Superior temporal gyrus (tissue), 1 donor: Measurements from ENCODE around the gene ALDH4A1.
"Not testable (repeated sequence)": the region's sequence is repeated elsewhere in the genome, so short reads cannot be mapped to it uniquely, and the experiment has no call there.

Experiments used
- DNase-seq: peaks from one replicate; pipeline ENCODE4 v3.0.0-alpha.2; 2016; ENCODE audit errors: extremely low spot score

Gene ALDH4A1

GRCh38 chr1:18878538-18879214 lies 23.7 kb downstream of the ALDH4A1 start:
- DNase-seq, result no peak

DNA sequence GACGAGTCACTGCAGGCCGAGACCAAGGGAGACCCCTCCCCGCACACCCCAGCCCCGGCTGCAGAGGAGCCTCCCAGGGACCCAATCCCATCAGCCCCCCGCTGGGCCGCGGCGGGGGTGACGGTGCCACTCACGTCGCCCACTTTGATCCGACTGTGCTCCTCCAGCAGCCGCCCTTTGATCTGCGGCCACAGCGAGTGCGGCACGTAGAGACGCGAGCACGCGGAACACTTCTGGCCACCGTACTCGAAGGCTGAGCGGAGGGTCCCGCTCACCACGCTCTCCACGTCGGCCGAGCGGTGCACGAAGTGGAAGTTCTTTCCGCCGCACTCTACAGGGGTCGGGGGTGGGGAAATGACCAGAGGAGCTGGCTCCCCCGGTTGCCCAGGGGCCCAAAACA lies 25.1 kb downstream of the ALDH4A1 start:
- DNase-seq, result no peak

DNA sequence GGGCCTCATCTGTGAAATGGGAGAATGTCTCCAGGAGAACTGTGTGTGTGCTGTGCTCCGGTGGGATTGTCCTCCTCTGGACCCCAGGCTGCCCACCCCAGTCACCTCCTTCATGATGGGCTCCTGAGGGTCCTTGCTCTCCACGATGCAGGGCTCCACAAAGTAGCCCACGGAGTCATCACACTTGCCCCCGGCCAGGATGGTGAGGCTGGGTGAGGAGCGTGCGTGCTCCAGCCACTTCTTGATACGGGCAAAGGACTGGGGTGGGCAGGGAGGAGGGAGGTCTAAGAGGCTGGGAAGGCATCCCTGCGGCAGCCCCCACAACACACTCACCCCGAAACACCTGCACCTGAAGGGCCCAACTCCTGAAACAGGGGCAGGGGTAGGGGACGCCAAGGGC lies 26.1 kb downstream of the ALDH4A1 start:
- no peak for DNase-seq

DNA sequence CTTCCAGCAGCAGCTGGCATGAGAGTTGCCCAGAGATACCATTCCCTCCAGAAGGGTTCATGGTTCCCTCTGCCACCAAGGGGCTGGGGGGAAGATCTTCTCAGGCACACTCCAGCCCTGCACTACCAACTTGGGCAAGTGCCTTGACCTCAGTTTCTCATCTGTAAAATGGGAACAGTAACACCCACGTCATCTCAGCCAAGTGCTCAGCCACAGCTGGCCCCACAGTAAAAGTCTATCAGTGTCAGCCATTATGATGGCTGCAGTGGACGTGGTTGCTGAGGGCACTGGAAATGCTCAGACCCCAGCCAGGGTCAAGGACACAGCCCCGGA lies 26.6 kb downstream of the ALDH4A1 start:
- no peak for DNase-seq

DNA sequence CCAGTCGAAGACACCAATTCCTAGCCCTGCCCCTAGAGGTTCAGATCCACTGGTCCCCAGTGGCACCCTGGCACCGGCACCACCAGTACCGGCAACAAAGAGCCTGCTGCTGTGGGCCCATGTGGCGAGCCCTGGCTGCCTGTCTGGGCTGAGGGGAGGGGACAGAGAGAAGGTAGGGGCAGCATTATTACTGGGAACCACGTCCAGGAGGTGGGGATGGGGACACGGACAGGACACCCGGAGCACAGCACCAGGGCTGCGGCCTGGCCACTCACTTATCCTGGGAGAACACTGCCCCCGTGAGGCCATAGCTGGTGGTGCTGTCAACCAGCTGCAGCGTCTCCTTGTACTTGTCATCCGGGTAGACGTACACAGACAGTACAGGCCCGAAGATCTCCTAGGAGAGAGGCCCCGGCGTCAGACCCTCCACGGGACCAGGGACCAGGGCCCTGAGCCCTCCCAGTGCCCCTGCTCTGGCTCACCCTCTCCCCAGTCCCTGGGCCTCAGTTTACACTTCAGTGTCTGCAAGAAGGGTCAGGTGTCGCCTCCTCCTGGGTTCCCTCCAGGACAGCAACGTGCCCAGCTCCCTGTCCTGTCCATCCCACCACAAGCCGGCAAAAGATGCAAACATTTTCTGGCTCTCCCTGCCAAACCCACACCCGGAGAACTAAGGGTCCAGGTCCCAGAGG lies 27.1 kb downstream of the ALDH4A1 start:
- DNase-seq, result peak; percentile 89

DNA sequence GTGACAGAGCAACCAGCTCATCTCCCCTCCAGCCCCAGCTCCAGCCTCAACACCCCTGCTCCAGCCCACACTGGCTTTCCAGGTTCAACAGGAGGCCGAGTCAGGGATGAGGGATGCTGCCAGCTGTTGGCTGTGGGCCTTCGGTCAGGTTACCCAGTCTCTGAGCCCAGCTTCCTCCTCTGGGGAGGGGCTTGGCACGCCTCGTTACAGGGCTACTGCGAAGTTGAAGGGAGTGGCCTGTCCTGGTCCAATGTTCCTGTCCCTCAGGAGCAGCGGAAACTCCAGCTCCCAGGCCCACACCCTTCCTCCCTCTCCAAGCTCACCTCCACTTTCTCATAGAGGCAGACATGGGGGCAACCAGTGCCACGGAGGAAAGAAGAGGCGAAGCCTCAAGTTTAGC lies 27.8 kb downstream of the ALDH4A1 start:
- no peak for DNase-seq

GRCh38 chr1:18874036-18874435 lies 28.3 kb downstream of the ALDH4A1 start:
- no peak for DNase-seq

DNA sequence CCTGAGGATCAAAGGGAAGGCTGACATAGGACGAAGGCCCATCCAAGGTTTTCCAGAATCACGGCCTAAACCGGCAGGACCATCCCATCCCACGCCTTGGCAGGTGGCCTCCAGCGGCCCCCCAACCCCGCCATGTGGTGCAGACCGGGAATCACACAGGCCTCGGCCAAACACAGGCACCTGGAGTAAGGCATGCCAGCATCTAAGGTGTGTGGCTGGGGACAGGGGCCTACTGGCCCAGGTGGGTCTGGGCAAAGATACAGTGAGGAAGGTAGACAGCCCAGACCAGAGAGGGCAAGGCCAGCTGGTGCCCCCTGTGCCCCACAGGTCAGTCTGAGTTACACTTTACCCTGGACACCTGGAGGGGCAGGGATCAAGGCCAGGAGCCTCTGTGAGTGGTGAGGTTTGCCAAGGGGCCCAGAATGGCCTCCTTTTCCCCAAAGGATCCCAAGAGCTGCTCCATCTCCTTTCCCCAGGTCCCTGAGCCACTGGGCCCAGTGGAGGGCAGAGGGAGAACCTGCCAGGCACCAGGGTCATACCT lies 30.2 kb downstream of the ALDH4A1 start:
- no peak for DNase-seq

DNA sequence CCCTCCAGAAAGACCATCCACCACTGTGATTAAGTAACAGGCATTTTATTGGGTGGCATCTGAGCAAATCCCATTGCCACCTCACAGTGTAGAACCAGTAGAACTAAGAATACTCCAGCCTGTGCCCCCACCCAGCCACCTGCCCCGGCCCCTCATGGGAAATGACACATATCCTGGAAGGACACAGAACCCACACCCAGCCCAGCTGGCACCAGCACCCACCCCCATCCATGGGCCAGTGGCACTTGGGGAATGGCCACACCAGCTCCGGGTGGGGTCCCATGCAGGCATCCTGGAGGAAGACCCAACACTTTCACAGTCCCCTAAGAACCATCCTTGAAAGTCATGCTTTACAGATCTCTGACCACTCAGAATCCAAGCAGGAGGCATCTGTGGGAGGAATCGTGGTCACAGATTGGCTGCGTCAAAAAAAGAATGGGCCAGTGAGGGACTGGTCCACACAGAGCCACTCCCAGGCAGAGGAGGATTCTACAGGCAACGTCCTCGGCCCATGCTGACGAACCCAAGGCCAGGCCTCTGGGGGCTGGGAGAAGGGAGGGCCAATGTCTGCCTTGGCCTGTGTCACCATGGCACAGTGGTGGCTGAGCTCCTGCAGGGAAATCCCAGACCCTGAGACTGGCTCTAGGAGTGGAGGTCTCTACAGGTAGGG lies 30.8 kb downstream of the ALDH4A1 start:
- DNase-seq, result no peak

DNA sequence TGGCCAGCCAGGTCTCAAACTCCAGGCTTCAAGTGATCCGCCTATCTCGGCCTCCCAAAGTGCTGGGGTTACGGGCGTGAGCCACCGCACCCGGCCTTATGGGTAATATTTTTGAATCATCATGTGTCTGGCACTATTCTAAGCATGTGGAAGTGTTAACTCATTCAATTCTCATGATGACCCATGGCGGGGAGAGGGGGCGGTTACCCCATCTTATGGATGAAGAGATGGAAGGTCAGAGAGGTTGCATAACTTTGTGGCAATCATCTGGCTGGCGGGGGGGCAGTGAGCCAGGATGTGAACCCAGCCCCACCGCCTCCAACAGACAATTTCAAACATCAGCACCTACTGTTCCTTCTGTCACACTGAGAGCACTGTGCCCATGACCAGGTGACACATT lies 31.4 kb downstream of the ALDH4A1 start:
- DNase-seq, result no peak

GRCh38 chr1:18870595-18870865 lies 31.8 kb downstream of the ALDH4A1 start:
- not testable (repeated sequence) for DNase-seq

DNA sequence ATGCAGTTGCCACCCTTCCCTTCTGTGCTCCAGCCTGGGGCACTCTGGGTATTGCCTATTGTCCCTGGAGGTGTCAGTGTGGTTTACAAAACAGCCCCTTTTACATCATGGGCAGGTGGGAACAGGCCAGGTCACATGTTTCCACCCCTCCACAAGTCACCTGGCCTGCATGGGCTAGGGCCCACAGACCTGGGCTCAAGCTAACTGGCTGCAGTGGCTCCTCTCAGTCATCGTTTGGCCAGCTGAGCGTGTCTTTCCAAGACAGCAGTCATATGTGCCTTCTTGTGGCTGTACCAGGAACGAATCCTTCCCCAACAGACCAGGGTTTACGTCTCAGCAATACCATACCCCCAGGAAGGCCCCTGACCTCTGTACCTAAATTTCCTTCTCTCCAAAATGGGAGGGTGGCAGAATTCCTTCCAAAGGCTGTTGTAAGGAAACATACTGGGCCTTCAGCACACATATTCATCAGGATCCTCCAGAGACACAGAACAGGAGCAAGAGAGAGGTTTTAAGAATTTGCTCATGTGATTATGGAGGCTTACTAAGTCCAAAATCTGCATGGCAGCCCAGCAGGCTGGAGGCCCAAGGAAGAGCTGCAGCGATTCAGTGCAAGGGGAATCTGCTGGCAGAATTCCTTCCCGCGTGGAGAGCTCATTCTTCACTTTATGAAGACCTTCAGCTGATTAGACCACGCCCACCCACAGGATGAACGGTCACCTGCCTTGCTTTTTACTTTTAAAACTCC lies 32.3 kb downstream of the ALDH4A1 start:
- DNase-seq, result no peak

DNA sequence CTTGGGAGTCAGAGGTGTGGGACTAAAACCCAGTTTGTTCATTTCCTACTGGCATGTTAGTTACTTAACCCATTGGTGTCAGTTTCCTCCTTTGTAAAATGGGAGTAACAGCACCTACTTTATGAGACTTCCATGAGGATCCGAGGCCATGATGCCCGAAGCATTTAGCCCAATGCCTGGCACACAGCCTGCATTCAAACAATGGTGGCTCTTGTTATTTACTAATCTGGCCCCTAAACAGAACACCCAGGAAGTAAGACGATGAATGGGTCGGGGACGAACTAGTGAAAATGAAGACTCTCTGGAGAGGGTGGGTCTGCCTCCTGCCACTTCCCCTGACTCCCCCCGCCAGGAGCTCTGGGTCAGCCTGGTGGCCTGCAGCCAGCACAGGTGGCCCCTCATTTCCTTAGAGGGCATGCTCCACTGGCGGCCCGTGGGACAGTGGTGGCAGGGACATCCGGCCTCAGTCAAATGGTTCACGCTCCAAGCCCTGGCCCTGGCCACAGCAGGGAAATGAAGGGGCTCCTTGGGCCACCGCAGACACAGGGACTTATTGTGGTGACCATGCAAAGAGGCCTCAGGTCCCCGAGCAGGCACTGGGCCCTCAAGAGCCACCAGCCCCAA lies 33.4 kb downstream of the ALDH4A1 start:
- peak; percentile 39 for DNase-seq

DNA sequence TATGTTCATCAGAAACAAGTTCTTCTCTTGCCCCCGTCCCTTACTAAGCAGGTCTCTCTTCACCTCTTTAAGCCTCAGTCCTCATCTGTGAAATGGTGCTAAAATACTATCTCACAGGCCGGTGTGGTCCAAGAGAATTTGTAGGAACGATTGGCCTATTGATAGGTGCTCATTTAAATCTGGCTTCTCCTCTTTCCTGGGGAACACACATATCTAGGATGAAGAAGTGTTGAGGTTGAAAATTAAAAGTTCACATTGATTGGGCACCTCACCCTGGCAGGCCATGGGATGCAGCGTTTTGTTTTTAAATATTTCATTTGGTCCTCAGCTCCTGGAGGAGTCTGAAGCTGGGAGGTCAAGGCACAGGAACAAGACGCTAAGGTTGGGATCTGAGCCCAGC lies 34.0 kb downstream of the ALDH4A1 start:
- DNase-seq, result no peak

DNA sequence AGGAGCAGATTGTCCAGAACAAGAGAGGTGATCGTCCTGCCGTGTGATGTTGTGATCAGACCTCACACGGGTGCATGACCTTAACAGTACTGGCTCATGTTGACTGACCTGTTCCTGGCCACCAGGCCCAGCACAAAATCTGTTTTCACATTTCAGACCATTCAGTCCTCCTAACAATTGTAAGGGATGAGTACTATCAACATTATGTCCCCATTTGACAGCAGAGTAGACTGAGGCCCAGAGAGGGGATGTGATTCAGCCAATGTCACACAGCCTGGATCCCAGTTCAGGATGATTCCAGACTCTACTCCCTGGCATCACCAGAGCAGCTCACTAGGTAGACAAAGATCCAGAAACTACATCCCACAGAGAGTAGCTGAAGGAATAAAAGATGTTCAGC lies 35.5 kb downstream of the ALDH4A1 start:
- DNase-seq, result no peak

DNA sequence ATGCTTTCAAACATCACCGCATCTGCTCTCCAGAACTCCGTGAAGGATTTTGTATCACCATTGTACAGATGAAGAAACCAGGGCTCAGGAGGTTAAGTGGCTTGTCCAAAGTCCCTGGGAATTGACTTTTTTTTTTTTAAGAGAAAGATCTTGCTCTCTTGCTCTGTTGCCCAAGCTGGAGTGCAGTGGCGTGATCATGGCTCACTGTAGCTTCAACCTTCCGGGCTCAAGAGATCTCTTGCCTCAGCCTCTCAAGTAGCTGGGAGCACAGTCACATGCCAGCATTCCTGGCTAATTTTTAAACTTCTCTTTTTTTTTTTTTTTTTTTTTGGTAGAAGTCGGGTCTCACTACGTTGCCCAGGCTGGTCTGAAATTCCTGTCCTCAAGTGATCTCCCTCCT lies 36.0 kb downstream of the ALDH4A1 start:
- no peak for DNase-seq

GRCh38 chr1:18865176-18865575 lies 37.2 kb downstream of the ALDH4A1 start:
- no peak for DNase-seq

DNA sequence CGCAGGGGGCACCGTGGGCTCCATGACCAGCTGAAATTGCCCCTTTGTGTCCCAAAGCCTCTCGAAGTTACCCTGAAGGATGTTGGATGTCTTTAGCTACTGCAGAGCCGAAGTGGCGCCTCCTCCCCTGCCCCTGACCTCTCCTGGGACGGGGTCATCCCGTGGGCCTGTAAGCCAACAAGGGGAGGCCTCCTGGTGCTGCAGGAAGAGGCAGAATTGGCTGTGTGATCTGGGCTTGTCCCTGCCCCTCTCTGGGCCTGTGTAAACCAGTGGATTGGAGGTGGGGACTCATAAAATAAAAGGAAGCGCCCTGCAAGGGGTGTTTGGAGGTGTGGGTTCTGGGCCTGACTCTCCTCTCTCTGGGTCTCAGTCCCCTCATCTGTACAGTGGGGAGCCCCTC lies 40.8 kb downstream of the ALDH4A1 start:
- DNase-seq, result no peak

GRCh38 chr1:18861082-18861481 lies 41.3 kb downstream of the ALDH4A1 start:
- DNase-seq, result no peak

DNA sequence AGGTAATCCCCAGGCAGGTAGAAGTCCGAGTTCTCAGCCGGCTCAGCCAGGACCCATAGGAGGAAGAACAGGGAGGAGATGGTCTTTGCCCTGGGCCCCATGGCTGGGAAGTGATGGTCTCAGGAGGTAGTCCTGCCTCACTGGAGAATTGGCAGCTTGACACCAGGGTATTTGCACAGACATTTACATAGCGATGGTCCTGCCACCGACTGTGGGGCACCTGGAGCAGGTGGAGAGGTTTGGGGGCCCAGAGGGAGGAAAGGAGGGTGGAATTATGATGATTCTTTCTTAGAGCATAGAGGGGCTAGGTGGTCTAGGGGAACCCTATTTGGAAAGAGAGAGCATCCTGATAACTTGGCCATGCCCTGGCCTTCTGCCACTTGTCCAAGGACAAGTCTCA lies 42.8 kb downstream of the ALDH4A1 start, which contains the start of gene TAS1R2:
TSS of gene TAS1R2 (minus strand) at position 101 of the 400 bp plus-strand sequence. CDS start at position 101, 0 bp downstream.
- no peak for DNase-seq

- no peak for DNase-seq
These were observed 44.2 kb downstream of the ALDH4A1 start for GRCh38 chr1:18858070-18858688.
